IMR-90 (cell line): ENCODE results near the gene LY9. TPM values are rescaled to one million over a fixed set of nuclear protein-coding genes. Genes with fewer than 3 reads are reported as not detected.
A peak's percentile ranks its signal among the peaks of the same experiment; 100 is the strongest.

Experiments used
- ATAC-seq: fragments of 200-7000 bp; cut with Tn5 transposase; 2 replicates; pipeline ENCODE4 v1.9.1; 2020; ENCODE audit warnings: low read depth, mild to moderate bottlenecking, moderate library complexity
- BruUV-seq: library from RNA; stranded (reverse); fragments of 400-500 nt; replicated peaks from 2 replicates; lab custom pipeline; 2021; lab: Mats Ljungman, UMichigan
- CTCF ChIA-PET: fragments of 300-600 bp; formaldehyde crosslinking; extraction: SDS; loops from one replicate; lab custom pipeline; 2021; ENCODE audit warnings: antibody characterized with exemption; lab: Yijun Ruan, JAX
- POLR2A ChIA-PET: fragments of 300-600 bp; sonication (Branson Sonifier 250); formaldehyde crosslinking; loops from one replicate; lab custom pipeline; 2022; ENCODE audit warnings: antibody characterized with exemption; ENCODE audit not compliant: unreplicated experiment; lab: Charles Lee
- DNase-seq: peaks from one replicate; pipeline ENCODE4 v3.0.0; 2013
- H2AFZ ChIP-seq: replicated peaks from 2 replicates; pipeline ENCODE3; 2013; ENCODE audit warnings: low read length, mild to moderate bottlenecking; ENCODE audit not compliant: poor library complexity
- H2AK5ac ChIP-seq: 2 replicates; pipeline ENCODE4 v1.6.1; 2013; ENCODE audit warnings: low read depth, low read length, inconsistent platforms
- H2AK9ac ChIP-seq: replicated peaks from 2 replicates; pipeline ENCODE3; 2013; ENCODE audit warnings: mild to moderate bottlenecking, low read depth, low read length, moderate library complexity; ENCODE audit not compliant: poor library complexity
- H2BK120ac ChIP-seq: 2 replicates; pipeline ENCODE4 v1.6.1; 2013; ENCODE audit warnings: low read depth, low read length, inconsistent platforms
- H2BK15ac ChIP-seq: 3 replicates; pipeline ENCODE4 v1.6.1; 2013; ENCODE audit warnings: low read depth, low read length, inconsistent platforms
- H2BK20ac ChIP-seq: 2 replicates; pipeline ENCODE4 v1.6.1; 2013; ENCODE audit warnings: low read depth, mild to moderate bottlenecking, inconsistent platforms, low read length, moderate library complexity
- H2BK5ac ChIP-seq: 2 replicates; pipeline ENCODE4 v1.6.1; 2013; ENCODE audit warnings: mild to moderate bottlenecking, low read depth, low read length, inconsistent platforms; ENCODE audit not compliant: poor library complexity, severe bottlenecking
- H3K14ac ChIP-seq: replicated peaks from 2 replicates; pipeline ENCODE4 v1.6.1; 2013; ENCODE audit warnings: low read depth, low read length, inconsistent platforms
- H3K18ac ChIP-seq: 2 replicates; pipeline ENCODE4 v1.6.1; 2013; ENCODE audit warnings: low read depth, low read length, control low read depth
- H3K23ac ChIP-seq: 2 replicates; pipeline ENCODE4 v1.6.1; 2013; ENCODE audit warnings: low read depth, low read length, inconsistent platforms
- H3K27ac ChIP-seq: 2 replicates; pipeline ENCODE4 v1.5.1; 2013; ENCODE audit warnings: mild to moderate bottlenecking, control low read depth, low read length; ENCODE audit not compliant: insufficient read depth
- H3K27me3 ChIP-seq: 2 replicates; pipeline ENCODE4 v1.6.1; 2013; ENCODE audit warnings: low read length; ENCODE audit not compliant: control insufficient read depth, insufficient read depth
- H3K36me3 ChIP-seq: 2 replicates; pipeline ENCODE4 v1.6.1; 2013; ENCODE audit warnings: low read length, mixed read lengths; ENCODE audit not compliant: control insufficient read depth, insufficient read depth
- H3K4ac ChIP-seq: 2 replicates; pipeline ENCODE4 v1.6.1; 2013; ENCODE audit warnings: low read depth, low read length, inconsistent platforms
- H3K4me1 ChIP-seq: 2 replicates; pipeline ENCODE4 v1.6.1; 2013; ENCODE audit warnings: low read length, mixed read lengths; ENCODE audit not compliant: control insufficient read depth, insufficient read depth
- H3K4me2 ChIP-seq: 2 replicates; pipeline ENCODE4 v1.6.1; 2013; ENCODE audit warnings: low read depth, mild to moderate bottlenecking, control low read depth, low read length, moderate library complexity
- H3K4me3 ChIP-seq: 2 replicates; pipeline ENCODE4 v1.5.1; 2013; ENCODE audit warnings: low read depth, mild to moderate bottlenecking, control low read depth, low read length, moderate library complexity; ENCODE audit not compliant: insufficient read depth
- H3K56ac ChIP-seq: 2 replicates; pipeline ENCODE4 v1.6.1; 2013; ENCODE audit warnings: low read length, inconsistent platforms; ENCODE audit not compliant: insufficient read depth; ENCODE audit errors: extremely low read depth
- H3K79me1 ChIP-seq, 2 experiments: 2 replicates each; pipeline ENCODE4 v1.6.1; 2013; ENCODE audit warnings: low read length in 2 of 2, inconsistent platforms in 1 of 2, low read depth in 1 of 2
- H3K9ac ChIP-seq: 2 replicates; pipeline ENCODE4 v1.6.1; 2013; ENCODE audit warnings: low read depth, low read length, control low read depth
- H3K9me1 ChIP-seq: 2 replicates; pipeline ENCODE4 v1.6.1; 2013; ENCODE audit warnings: low read length, inconsistent platforms; ENCODE audit not compliant: insufficient read depth
- H3K9me3 ChIP-seq: 2 replicates; pipeline ENCODE4 v1.6.1; 2013; ENCODE audit warnings: low read length; ENCODE audit not compliant: control insufficient read depth, insufficient read depth
- H4K20me1 ChIP-seq: 2 replicates; pipeline ENCODE4 v1.6.1; 2013; ENCODE audit warnings: low read length, inconsistent platforms; ENCODE audit not compliant: insufficient read depth
- H4K5ac ChIP-seq: 2 replicates; pipeline ENCODE4 v1.6.1; 2013; ENCODE audit warnings: mild to moderate bottlenecking, low read depth, low read length, control low read depth
- H4K8ac ChIP-seq, 2 experiments: 2 replicates each; pipeline ENCODE4 v1.6.1; 2013; ENCODE audit warnings: low read depth in 2 of 2, low read length in 2 of 2, control low read depth in 1 of 2, inconsistent platforms in 1 of 2
- H4K91ac ChIP-seq: 2 replicates; pipeline ENCODE4 v1.6.1; 2013; ENCODE audit warnings: low read depth, low read length, inconsistent platforms; ENCODE audit not compliant: insufficient read depth
- MAFK ChIP-seq: IDR thresholded peaks from 2 replicates; pipeline ENCODE4 v1.6.1; 2012; ENCODE audit warnings: low read depth, low read length, improper control_type of control experiment
- RAD21 ChIP-seq: IDR thresholded peaks from 2 replicates; pipeline ENCODE4 v1.6.1; 2012; ENCODE audit warnings: low read length, improper control_type of control experiment
- WGBS, 2 experiments: methylation state at CpG; one replicate each; pipeline versions ENCODE4 v1.1.5 to v1.1.7; 2013; ENCODE audit warnings: missing lambda C conversion rate in 2 of 2; ENCODE audit not compliant: insufficient read length in 1 of 2; ENCODE audit errors: extremely low coverage in 2 of 2; 5-methylcytosine and 5-hydroxymethylcytosine counted together
- dilution Hi-C: fragments of 300-500 bp; cut with HindIII; formaldehyde crosslinking; loops from one replicate; pipeline ENCODE4 v1.14.3; 2018; ENCODE audit warnings: low sequenced_read_pairs; ENCODE audit not compliant: unreplicated experiment
- in situ Hi-C: fragments of 300-500 bp; cut with MboI; formaldehyde crosslinking; loops from 3 replicates; pipeline ENCODE4 v1.14.3; 2019; ENCODE audit warnings: low sequenced_read_pairs, inconsistent platforms, mixed read lengths
- intact Hi-C: fragments of 100-400 bp; cut with micrococcal nuclease; formaldehyde crosslinking; loops from 2 replicates; pipeline ENCODE4 v1.10.0; 2022
- polyA plus RNA-seq, 3 experiments: library from polyadenylated mRNA; depleted of rRNA; stranded (reverse); fragments of >200 nt; gene quantifications; 2 replicates each; pipeline ENCODE4 v1.2.3, GENCODE V29; 2012; ENCODE audit warnings: low replicate concordance in 1 of 3
- total RNA-seq: library from RNA; depleted of rRNA; stranded (reverse); fragments of >200 nt; gene quantifications from 2 replicates; pipeline ENCODE4 v1.2.3, GENCODE V29; 2012

LY9 gene
- total and polyA plus RNA-seq, 2 of the 4 experiments (the other 2 are of a cell fraction) = not detected

DNA sequence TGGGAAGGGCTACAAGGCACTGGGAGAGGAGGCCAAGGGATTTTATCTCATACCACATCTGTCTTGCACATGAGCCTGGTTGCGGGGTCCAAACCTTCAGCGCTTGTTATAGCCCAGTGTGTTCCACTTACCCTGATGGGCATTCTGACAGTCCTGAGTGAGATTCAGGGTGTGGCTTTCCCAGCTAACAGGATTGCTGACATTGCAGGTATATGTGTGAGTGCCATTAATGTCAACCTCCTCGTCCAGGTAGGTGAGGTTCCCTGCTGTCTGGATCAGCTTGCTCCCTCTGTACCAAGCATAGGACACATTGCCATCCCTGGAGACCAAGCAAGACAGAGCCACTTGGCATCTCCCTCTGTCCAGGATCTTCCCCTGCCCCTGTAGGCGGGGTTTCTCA is 45.1 kb downstream of the LY9 start:
- Histone ChIP-seq H2AFZ (no peak overlapping the region), H3K27ac (no peak overlapping the region), H3K56ac (no peak overlapping the region), H2BK15ac (no peak overlapping the region), H3K14ac (no peak overlapping the region), H3K18ac (no peak overlapping the region), H4K91ac (no peak overlapping the region), H3K79me1 (no peaks in the 10 kb centered on the region), H3K23ac (no peak overlapping the region), H3K4me1 (no peaks in the 10 kb centered on the region), H2AK9ac (no peak overlapping the region), H3K4me2 (no peak overlapping the region), H3K36me3 (no peaks in the 10 kb centered on the region), H4K5ac (no peak overlapping the region), H2BK20ac (no peak overlapping the region), H3K27me3 (peaks cover 4% of the 10 kb centered on the region), H2BK5ac (no peak overlapping the region), H3K9me1 (no peaks in the 10 kb centered on the region), H2BK120ac (no peak overlapping the region), H3K9ac (no peak overlapping the region), H4K8ac (no peak overlapping the region), H2AK5ac (no peak overlapping the region), H3K4me3 (no peak overlapping the region), H3K9me3 (no peaks in the 10 kb centered on the region), H3K4ac (no peak overlapping the region), H4K20me1 (no peaks in the 10 kb centered on the region)
- DNase-seq = no peak
- no peak for ATAC-seq
- in situ Hi-C loops = no loop called here
- no TSS peak for BruUV-seq
- dilution Hi-C loops = no loop called here
- TF ChIP-seq MAFK (peak; percentile 36; the same call in 1 of the 2 replicates), RAD21 (no peak)
- intact Hi-C loops = no loop called here
- ChIA-PET CTCF (no interaction called here), POLR2A (no interaction called here)
- WGBS, 2 experiments = no CpG with 5 or more reads among the region's 4 CpGs
